Activated T-cell treated with anti-CD3 and anti-CD28 coated beads, Interleukin-2, amount 50 U/mL, for 4 hours (primary cell): ENCODE data around the gene NUP98. TPM values are rescaled to one million over a fixed set of nuclear protein-coding genes. Genes with fewer than 3 reads are reported as not detected.

ENCODE experiments used
- ATAC-seq, 2 donors: fragments of 200-7000 bp; cut with Tn5 transposase; one replicate each; pipeline ENCODE4 v1.10.0; 2021
- DNase-seq: peaks from one replicate; pipeline ENCODE4 v3.0.0-alpha.2; 2020
- H3K27me3 Mint-ChIP-seq: one replicate; pipeline ENCODE4 v1.8.0; 2021; ENCODE audit warnings: low read depth, mixed read lengths
- H3K36me3 Mint-ChIP-seq: one replicate; pipeline ENCODE4 v1.8.0; 2022; ENCODE audit warnings: mixed read lengths; ENCODE audit not compliant: insufficient read depth
- H3K4me1 Mint-ChIP-seq: one replicate; pipeline ENCODE4 v1.8.0; 2021; ENCODE audit warnings: low read depth, mixed read lengths
- H3K4me3 Mint-ChIP-seq: one replicate; pipeline ENCODE4 v1.8.0; 2021; ENCODE audit warnings: mild to moderate bottlenecking, moderate library complexity, mixed read lengths
- H3K9me3 Mint-ChIP-seq: one replicate; pipeline ENCODE4 v1.8.0; 2021; ENCODE audit warnings: mixed read lengths
- total RNA-seq, 3 donors: library from RNA; stranded (reverse); gene quantifications; one replicate each; pipeline ENCODE4 v1.2.1, GENCODE V29; 2021

The NUP98 gene
- total RNA-seq, 3 donors from 2014 or later = 118 to 124 (median 119) TPM

- Mint-ChIP-seq H3K36me3 (peaks cover 45% of the 10 kb centered on the region), H3K4me3 (peak overlapping the region; percentile 44), H3K4me1 (peaks cover 80% of the 10 kb centered on the region), H3K27me3 (no peaks in the 10 kb centered on the region), H3K9me3 (no peaks in the 10 kb centered on the region)
- DNase-seq (no peak), ATAC-seq (no peak)
These were observed 36.1 kb upstream of the NUP98 start for GRCh38 chr11:3833449-3833848.

- Mint-ChIP-seq H3K9me3 (no peaks in the 10 kb centered on the region), H3K27me3 (no peaks in the 10 kb centered on the region), H3K4me1 (peaks cover 76% of the 10 kb centered on the region), H3K4me3 (no peak overlapping the region), H3K36me3 (peaks cover 45% of the 10 kb centered on the region)
- DNase-seq = no peak
- no peak for ATAC-seq
These were observed 35.5 kb upstream of the NUP98 start for GRCh38 chr11:3832816-3833215.

- ATAC-seq (peak; percentile 71 to 77), DNase-seq (no peak)
- peaks cover 70% of the 10 kb centered on the region for H3K4me1 Mint-ChIP-seq
- no peaks in the 10 kb centered on the region for H3K27me3 Mint-ChIP-seq
- H3K36me3 Mint-ChIP-seq = peaks cover 50% of the 10 kb centered on the region
- H3K9me3 Mint-ChIP-seq = no peaks in the 10 kb centered on the region
- H3K4me3 Mint-ChIP-seq = peak overlapping the region; percentile 75
These were observed 34.3 kb upstream of the NUP98 start for GRCh38 chr11:3831378-3832239.

- H3K27me3 Mint-ChIP-seq = no peaks in the 10 kb centered on the region
- peaks cover 55% of the 10 kb centered on the region for H3K36me3 Mint-ChIP-seq
- DNase-seq = no peak
- no peak for ATAC-seq
- H3K4me1 Mint-ChIP-seq = peaks cover 69% of the 10 kb centered on the region
- no peaks in the 10 kb centered on the region for H3K9me3 Mint-ChIP-seq
- peak overlapping the region; percentile 75 for H3K4me3 Mint-ChIP-seq
These were observed 33.4 kb upstream of the NUP98 start for GRCh38 chr11:3830730-3831129.

- no peak overlapping the region for H3K4me3 Mint-ChIP-seq
- no peak for DNase-seq
- H3K9me3 Mint-ChIP-seq = no peaks in the 10 kb centered on the region
- peaks cover 68% of the 10 kb centered on the region for H3K4me1 Mint-ChIP-seq
- H3K27me3 Mint-ChIP-seq = no peaks in the 10 kb centered on the region
- H3K36me3 Mint-ChIP-seq = peaks cover 49% of the 10 kb centered on the region
- ATAC-seq = no peak
These were observed 32.7 kb upstream of the NUP98 start for GRCh38 chr11:3830088-3830487.

- ATAC-seq (no peak), DNase-seq (no peak)
- H3K36me3 Mint-ChIP-seq = peaks cover 41% of the 10 kb centered on the region
- peaks cover 58% of the 10 kb centered on the region for H3K4me1 Mint-ChIP-seq
- no peak overlapping the region for H3K4me3 Mint-ChIP-seq
- H3K9me3 Mint-ChIP-seq = no peaks in the 10 kb centered on the region
- no peaks in the 10 kb centered on the region for H3K27me3 Mint-ChIP-seq
These were observed 30.3 kb upstream of the NUP98 start for GRCh38 chr11:3827434-3828186.

GRCh38 chr11:3826721-3827120 lies 29.4 kb upstream of the NUP98 start:
- DNase-seq = no peak
- Mint-ChIP-seq H3K4me1 (peaks cover 49% of the 10 kb centered on the region), H3K27me3 (no peaks in the 10 kb centered on the region), H3K4me3 (no peak overlapping the region), H3K36me3 (peaks cover 39% of the 10 kb centered on the region), H3K9me3 (no peaks in the 10 kb centered on the region)
- ATAC-seq = no peak

GRCh38 chr11:3825473-3826154 lies 28.3 kb upstream of the NUP98 start:
- peaks cover 31% of the 10 kb centered on the region for H3K36me3 Mint-ChIP-seq
- no peaks in the 10 kb centered on the region for H3K9me3 Mint-ChIP-seq
- DNase-seq = no peak
- peak in 1 of 2 donors; percentile 7 for ATAC-seq
- no peak overlapping the region for H3K4me3 Mint-ChIP-seq
- peaks cover 38% of the 10 kb centered on the region for H3K4me1 Mint-ChIP-seq
- no peaks in the 10 kb centered on the region for H3K27me3 Mint-ChIP-seq

- Mint-ChIP-seq H3K4me1 (peaks cover 32% of the 10 kb centered on the region), H3K4me3 (peak overlapping the region; percentile 13)
These were observed 27.5 kb upstream of the NUP98 start for GRCh38 chr11:3824714-3825472.

GRCh38 chr11:3823762-3824506 lies 26.6 kb upstream of the NUP98 start:
- Mint-ChIP-seq H3K4me1 (peaks cover 32% of the 10 kb centered on the region), H3K27me3 (no peaks in the 10 kb centered on the region), H3K9me3 (no peaks in the 10 kb centered on the region), H3K36me3 (peaks cover 26% of the 10 kb centered on the region), H3K4me3 (no peak overlapping the region)
- ATAC-seq (no peak), DNase-seq (no peak)

More at GRCh38 chr11:3824714-3825472, 27.5 kb upstream of the NUP98 start:
- DNase-seq (peak; percentile 81), ATAC-seq (peak; percentile 93 to 95)
- Mint-ChIP-seq H3K36me3 (peaks cover 27% of the 10 kb centered on the region), H3K27me3 (no peaks in the 10 kb centered on the region), H3K9me3 (no peaks in the 10 kb centered on the region)

- DNase-seq (no peak), ATAC-seq (no peak)
- Mint-ChIP-seq H3K4me1 (peaks cover 32% of the 10 kb centered on the region), H3K27me3 (no peaks in the 10 kb centered on the region), H3K4me3 (no peak overlapping the region), H3K36me3 (peaks cover 26% of the 10 kb centered on the region), H3K9me3 (no peaks in the 10 kb centered on the region)
These were observed 25.9 kb upstream of the NUP98 start for GRCh38 chr11:3823303-3823702.

- Mint-ChIP-seq H3K36me3 (peaks cover 17% of the 10 kb centered on the region), H3K27me3 (no peaks in the 10 kb centered on the region), H3K4me1 (peaks cover 30% of the 10 kb centered on the region), H3K9me3 (no peaks in the 10 kb centered on the region), H3K4me3 (no peak overlapping the region)
- no peak for DNase-seq
- ATAC-seq = no peak
These were observed 25.0 kb upstream of the NUP98 start for GRCh38 chr11:3822312-3822711.

GRCh38 chr11:3820971-3821370 lies 23.6 kb upstream of the NUP98 start:
- ATAC-seq = no peak
- no peak for DNase-seq
- H3K4me1 Mint-ChIP-seq = peaks cover 21% of the 10 kb centered on the region
- peaks cover 7% of the 10 kb centered on the region for H3K36me3 Mint-ChIP-seq
- no peak overlapping the region for H3K4me3 Mint-ChIP-seq
- no peaks in the 10 kb centered on the region for H3K9me3 Mint-ChIP-seq
- H3K27me3 Mint-ChIP-seq = no peaks in the 10 kb centered on the region
